Neural crest cell (in vitro differentiated cells): ENCODE data around the gene CCDC149. TPM values are rescaled to one million over a fixed set of nuclear protein-coding genes. Genes with fewer than 3 reads are reported as not detected.

ENCODE experiments used
- DNase-seq: peaks from one replicate; pipeline ENCODE4 v3.0.0; 2021; ENCODE audit warnings: low read depth, mixed read lengths, low spot score
- H3K27ac Mint-ChIP-seq: one replicate; pipeline ENCODE4 v1.8.0; 2021; ENCODE audit warnings: mild to moderate bottlenecking, mixed read lengths; ENCODE audit not compliant: unreplicated experiment
- H3K27me3 Mint-ChIP-seq: 2 replicates; pipeline ENCODE4 v1.8.0; 2021; ENCODE audit warnings: low read depth, mild to moderate bottlenecking, mixed read lengths
- H3K36me3 Mint-ChIP-seq: 2 replicates; pipeline ENCODE4 v1.8.0; 2021; ENCODE audit warnings: low read depth, mild to moderate bottlenecking, mixed read lengths
- H3K4me1 Mint-ChIP-seq: 2 replicates; pipeline ENCODE4 v1.8.0; 2021; ENCODE audit warnings: mixed read lengths
- H3K4me3 Mint-ChIP-seq: one replicate; pipeline ENCODE4 v1.8.0; 2021; ENCODE audit warnings: mild to moderate bottlenecking, mixed read lengths
- H3K9me3 Mint-ChIP-seq: 2 replicates; pipeline ENCODE4 v1.8.0; 2021; ENCODE audit warnings: mixed read lengths
- CTCF ChIP-seq: fragments of 200-600 bp; sonication (generic); conservative IDR thresholded peaks from 2 replicates; pipeline ENCODE4 v1.5.0; 2021; ENCODE audit warnings: antibody characterized with exemption, mild to moderate bottlenecking
- total RNA-seq: library from RNA; stranded (reverse); gene quantifications from 2 replicates; pipeline ENCODE4 v1.2.1, GENCODE V29; 2021

Gene CCDC149
- total RNA-seq, 1 donor from 2014 or later = 11.9 TPM

- no peak for TF ChIP-seq CTCF
- no peak overlapping the region for H3K4me3 Mint-ChIP-seq
- no peaks in the 10 kb centered on the region for H3K4me1 Mint-ChIP-seq
- DNase-seq = no peak
- peaks cover 4% of the 10 kb centered on the region for H3K9me3 Mint-ChIP-seq
- H3K27ac Mint-ChIP-seq = no peak overlapping the region
- H3K36me3 Mint-ChIP-seq = no peaks in the 10 kb centered on the region
- H3K27me3 Mint-ChIP-seq = no peaks in the 10 kb centered on the region
These were observed 149.1 kb downstream of the CCDC149 start for GRCh38 chr4:24763631-24764297.

Other genes starting within 250 kb of the CCDC149 start
- gene SOD3, start 117.5 kb downstream of the CCDC149 start, total RNA-seq = 0.16 and 0.32 TPM in 2 replicates
- 4.3 and 4.6 TPM in 2 replicates for gene LGI2, start 117.9 kb upstream of the CCDC149 start, total RNA-seq
- gene SEPSECS, start 247.4 kb upstream of the CCDC149 start, total RNA-seq = 8.2 and 9.3 TPM in 2 replicates